ENCODE measurements around the gene CNIH3. TPM values are rescaled to one million over a fixed set of nuclear protein-coding genes. Genes with fewer than 3 reads are reported as not detected.

CNIH3 gene
- total RNA-seq, 1 donor from 2014 or later: not detected

- Histone ChIP-seq H3K27ac (no peak overlapping the region), H3K36me3 (no peaks in the 10 kb centered on the region), H3K4me3 (no peak overlapping the region), H3K27me3 (no peaks in the 10 kb centered on the region), H3K9me3 (no peaks in the 10 kb centered on the region), H3K4me1 (no peaks in the 10 kb centered on the region)
- no peak for DNase-seq (ENCODE audit: low spot score in 2 of 2)
- no peak for TF ChIP-seq CTCF (IDR thresholded peaks at IDR 0.05)
- intact Hi-C loops (cut with DNase I): no loop called here
These were observed 46.8 kb downstream of the CNIH3 start for GRCh38 chr1:224662870-224663269.

- no peaks in the 10 kb centered on the region for H3K9me3 ChIP-seq
- H3K4me1 ChIP-seq: no peaks in the 10 kb centered on the region
- H3K27ac ChIP-seq: no peak overlapping the region
- H3K36me3 ChIP-seq: no peaks in the 10 kb centered on the region
- intact Hi-C loops (cut with DNase I): no loop called here
- H3K27me3 ChIP-seq: no peaks in the 10 kb centered on the region
- H3K4me3 ChIP-seq: no peak overlapping the region
- no peak for DNase-seq (ENCODE audit: low spot score in 2 of 2)
- no peak for TF ChIP-seq CTCF (IDR thresholded peaks at IDR 0.05)
These were observed 48.9 kb downstream of the CNIH3 start for GRCh38 chr1:224665016-224665415.

GRCh38 chr1:224666078-224666477, 50.0 kb downstream of the CNIH3 start:
- no peaks in the 10 kb centered on the region for H3K36me3 ChIP-seq
- DNase-seq (ENCODE audit: low spot score in 2 of 2): no peak
- no peaks in the 10 kb centered on the region for H3K9me3 ChIP-seq
- no peaks in the 10 kb centered on the region for H3K27me3 ChIP-seq
- no peak overlapping the region for H3K4me3 ChIP-seq
- intact Hi-C loops (cut with DNase I): no loop called here
- no peak for TF ChIP-seq CTCF (IDR thresholded peaks at IDR 0.05)
- no peak overlapping the region for H3K27ac ChIP-seq
- no peaks in the 10 kb centered on the region for H3K4me1 ChIP-seq

- no peaks in the 10 kb centered on the region for H3K36me3 ChIP-seq
- H3K4me3 ChIP-seq: no peak overlapping the region
- no peaks in the 10 kb centered on the region for H3K27me3 ChIP-seq
- DNase-seq (ENCODE audit: low spot score in 2 of 2): no peak
- no peak overlapping the region for H3K27ac ChIP-seq
- intact Hi-C loops (cut with DNase I): no loop called here
- H3K9me3 ChIP-seq: no peaks in the 10 kb centered on the region
- H3K4me1 ChIP-seq: no peaks in the 10 kb centered on the region
- no peak for TF ChIP-seq CTCF (IDR thresholded peaks at IDR 0.05)
These were observed 50.8 kb downstream of the CNIH3 start for GRCh38 chr1:224666913-224667312.

GRCh38 chr1:224668984-224669383, 52.9 kb downstream of the CNIH3 start:
- no peak for TF ChIP-seq CTCF (IDR thresholded peaks at IDR 0.05)

GRCh38 chr1:224669403-224669802, 53.3 kb downstream of the CNIH3 start:
- Histone ChIP-seq H3K27ac (no peak overlapping the region), H3K4me1 (no peaks in the 10 kb centered on the region), H3K27me3 (no peaks in the 10 kb centered on the region), H3K9me3 (no peaks in the 10 kb centered on the region), H3K4me3 (no peak overlapping the region), H3K36me3 (no peaks in the 10 kb centered on the region)
- no peak for DNase-seq (ENCODE audit: low spot score in 2 of 2)
- intact Hi-C loops (cut with DNase I): no loop called here
- TF ChIP-seq CTCF (IDR thresholded peaks at IDR 0.05): no peak

More at GRCh38 chr1:224668984-224669383, 52.9 kb downstream of the CNIH3 start:
- H3K36me3 ChIP-seq: no peaks in the 10 kb centered on the region
- no peak overlapping the region for H3K27ac ChIP-seq
- H3K4me1 ChIP-seq: no peaks in the 10 kb centered on the region
- no peak overlapping the region for H3K4me3 ChIP-seq
- intact Hi-C loops (cut with DNase I): no loop called here
- no peaks in the 10 kb centered on the region for H3K9me3 ChIP-seq
- no peaks in the 10 kb centered on the region for H3K27me3 ChIP-seq
- DNase-seq (ENCODE audit: low spot score in 2 of 2): no peak

Measured in ascending aorta (tissue), 2 donors.